ENCODE data around the gene CHRNB1. TPM values are rescaled to one million over a fixed set of nuclear protein-coding genes. Genes with fewer than 3 reads are reported as not detected.

The CHRNB1 gene
- total RNA-seq, 4 donors from 2014 or later = 5.0 to 12.8 (median 8.1) TPM

- peaks cover 0 to 12% (median 2%) of the 10 kb centered on the region in 4 donors for H3K36me3 ChIP-seq
- no peak for DNase-seq (ENCODE audit: extremely low spot score)
- H3K4me3 ChIP-seq = no peak overlapping the region
- H3K27me3 ChIP-seq = no peaks in the 10 kb centered on the region
- intact Hi-C loops (cut with DNase I) = no loop called here
- TF ChIP-seq POLR2AphosphoS5 (IDR thresholded peaks at IDR 0.05) = no peak
- TF ChIP-seq EP300 (IDR thresholded peaks at IDR 0.05) = no peak
- TF ChIP-seq, protein P1, sequence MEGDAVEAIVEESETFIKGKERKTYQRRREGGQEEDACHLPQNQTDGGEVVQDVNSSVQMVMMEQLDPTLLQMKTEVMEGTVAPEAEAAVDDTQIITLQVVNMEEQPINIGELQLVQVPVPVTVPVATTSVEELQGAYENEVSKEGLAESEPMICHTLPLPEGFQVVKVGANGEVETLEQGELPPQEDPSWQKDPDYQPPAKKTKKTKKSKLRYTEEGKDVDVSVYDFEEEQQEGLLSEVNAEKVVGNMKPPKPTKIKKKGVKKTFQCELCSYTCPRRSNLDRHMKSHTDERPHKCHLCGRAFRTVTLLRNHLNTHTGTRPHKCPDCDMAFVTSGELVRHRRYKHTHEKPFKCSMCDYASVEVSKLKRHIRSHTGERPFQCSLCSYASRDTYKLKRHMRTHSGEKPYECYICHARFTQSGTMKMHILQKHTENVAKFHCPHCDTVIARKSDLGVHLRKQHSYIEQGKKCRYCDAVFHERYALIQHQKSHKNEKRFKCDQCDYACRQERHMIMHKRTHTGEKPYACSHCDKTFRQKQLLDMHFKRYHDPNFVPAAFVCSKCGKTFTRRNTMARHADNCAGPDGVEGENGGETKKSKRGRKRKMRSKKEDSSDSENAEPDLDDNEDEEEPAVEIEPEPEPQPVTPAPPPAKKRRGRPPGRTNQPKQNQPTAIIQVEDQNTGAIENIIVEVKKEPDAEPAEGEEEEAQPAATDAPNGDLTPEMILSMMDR (IDR thresholded peaks at IDR 0.05) = no peak
- no peak for TF ChIP-seq POLR2A (IDR thresholded peaks at IDR 0.05; ENCODE audit: low read depth)
- peaks cover 37 to 68% (median 52%) of the 10 kb centered on the region in 4 donors for H3K4me1 ChIP-seq
- WGBS = 75% methylated on average over 8 of the region's 8 CpGs
- H3K9me3 ChIP-seq = no peaks in the 10 kb centered on the region
- H3K27ac ChIP-seq (replicated peaks in 1 of 4) = no peak overlapping the region
Measured at GRCh38 chr17:7490144-7490543, 45.3 kb downstream of the CHRNB1 start.

- H3K27ac ChIP-seq (replicated peaks in 1 of 4) = no peak overlapping the region
- H3K27me3 ChIP-seq = no peaks in the 10 kb centered on the region
- H3K36me3 ChIP-seq = peaks cover 0 to 21% (median 12%) of the 10 kb centered on the region in 4 donors
- no peaks in the 10 kb centered on the region for H3K9me3 ChIP-seq
- 100% methylated on average over 1 of the region's 1 CpG for WGBS
- H3K4me1 ChIP-seq = peaks cover 25 to 59% (median 37%) of the 10 kb centered on the region in 4 donors
- no peak overlapping the region for H3K4me3 ChIP-seq
- no peak for DNase-seq (ENCODE audit: extremely low spot score)
- TF ChIP-seq POLR2AphosphoS5 (IDR thresholded peaks at IDR 0.05) (no peak), EP300 (IDR thresholded peaks at IDR 0.05) (no peak), POLR2A (IDR thresholded peaks at IDR 0.05; ENCODE audit: low read depth) (no peak)
- TF ChIP-seq, protein P1 (IDR thresholded peaks at IDR 0.05) = no peak
- intact Hi-C loops (cut with DNase I) = no loop called here
Measured at GRCh38 chr17:7491583-7491982, 46.7 kb downstream of the CHRNB1 start.

- intact Hi-C loops (cut with DNase I) = no loop called here
- DNase-seq (ENCODE audit: extremely low spot score) = no peak
- H3K9me3 ChIP-seq = no peaks in the 10 kb centered on the region
- no peak overlapping the region for H3K27ac ChIP-seq (replicated peaks in 1 of 4)
- TF ChIP-seq POLR2AphosphoS5 (IDR thresholded peaks at IDR 0.05) (no peak), POLR2A (IDR thresholded peaks at IDR 0.05; ENCODE audit: low read depth) (no peak), EP300 (IDR thresholded peaks at IDR 0.05) (no peak)
- TF ChIP-seq, protein P1 (IDR thresholded peaks at IDR 0.05) = no peak
- peaks cover 16 to 45% (median 35%) of the 10 kb centered on the region in 4 donors for H3K36me3 ChIP-seq
- no peaks in the 10 kb centered on the region for H3K27me3 ChIP-seq
- WGBS = 94% methylated on average over 3 of the region's 3 CpGs
- H3K4me1 ChIP-seq = peaks cover 10 to 35% (median 19%) of the 10 kb centered on the region in 4 donors
- H3K4me3 ChIP-seq = no peak overlapping the region
Measured at GRCh38 chr17:7493941-7494340, 49.1 kb downstream of the CHRNB1 start.

- DNase-seq (ENCODE audit: extremely low spot score) = no peak
- 90% methylated on average over 4 of the region's 12 CpGs for WGBS
- Histone ChIP-seq H3K9me3 (no peaks in the 10 kb centered on the region), H3K27ac (replicated peaks in 1 of 4) (peak overlapping the region in 3 of 4 donors; percentile 20 to 28 (median 28)), H3K4me3 (no peak overlapping the region), H3K27me3 (no peaks in the 10 kb centered on the region), H3K4me1 (peaks cover 6 to 16% (median 9%) of the 10 kb centered on the region in 4 donors), H3K36me3 (peaks cover 32 to 65% (median 55%) of the 10 kb centered on the region in 4 donors)
- intact Hi-C loops (cut with DNase I) = no loop called here
- TF ChIP-seq, protein P1 (IDR thresholded peaks at IDR 0.05) = no peak
- no peak for TF ChIP-seq EP300 (IDR thresholded peaks at IDR 0.05)
- TF ChIP-seq POLR2A (IDR thresholded peaks at IDR 0.05; ENCODE audit: low read depth) = no peak
Measured at GRCh38 chr17:7495906-7496434, 51.1 kb downstream of the CHRNB1 start.

Data from esophagus muscularis mucosa (tissue), 4 donors.